ENCODE data around the gene MAOA.

- TF ChIP-seq, protein P1, sequence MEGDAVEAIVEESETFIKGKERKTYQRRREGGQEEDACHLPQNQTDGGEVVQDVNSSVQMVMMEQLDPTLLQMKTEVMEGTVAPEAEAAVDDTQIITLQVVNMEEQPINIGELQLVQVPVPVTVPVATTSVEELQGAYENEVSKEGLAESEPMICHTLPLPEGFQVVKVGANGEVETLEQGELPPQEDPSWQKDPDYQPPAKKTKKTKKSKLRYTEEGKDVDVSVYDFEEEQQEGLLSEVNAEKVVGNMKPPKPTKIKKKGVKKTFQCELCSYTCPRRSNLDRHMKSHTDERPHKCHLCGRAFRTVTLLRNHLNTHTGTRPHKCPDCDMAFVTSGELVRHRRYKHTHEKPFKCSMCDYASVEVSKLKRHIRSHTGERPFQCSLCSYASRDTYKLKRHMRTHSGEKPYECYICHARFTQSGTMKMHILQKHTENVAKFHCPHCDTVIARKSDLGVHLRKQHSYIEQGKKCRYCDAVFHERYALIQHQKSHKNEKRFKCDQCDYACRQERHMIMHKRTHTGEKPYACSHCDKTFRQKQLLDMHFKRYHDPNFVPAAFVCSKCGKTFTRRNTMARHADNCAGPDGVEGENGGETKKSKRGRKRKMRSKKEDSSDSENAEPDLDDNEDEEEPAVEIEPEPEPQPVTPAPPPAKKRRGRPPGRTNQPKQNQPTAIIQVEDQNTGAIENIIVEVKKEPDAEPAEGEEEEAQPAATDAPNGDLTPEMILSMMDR (IDR thresholded peaks at IDR 0.05): no peak
- TF ChIP-seq POLR2A (IDR thresholded peaks at IDR 0.05): no peak
Measured at GRCh38 chrX:43682726-43683125, 26.6 kb downstream of the MAOA start.

Measured in right lobe of liver (tissue), 4 donors.